GM19023 (cell line): ENCODE data around the gene DENND2A.
A peak's percentile ranks its signal among the peaks of the same experiment; 100 is the strongest.
"Not testable (repeated sequence)": the region's sequence is repeated elsewhere in the genome, so short reads cannot be mapped to it uniquely, and the experiment has no call there.

Source experiments
- ATAC-seq: cut with Tn5 transposase; IDR thresholded peaks from one replicate; pipeline ENCODE4 v1.9.1; 2021; ENCODE audit warnings: mild to moderate bottlenecking, moderate library complexity; ENCODE audit not compliant: unreplicated experiment

The DENND2A gene

GRCh38 chr7:140518370-140519006, 122.1 kb downstream of the DENND2A start:
- ATAC-seq, result no peak

GRCh38 chr7:140517546-140518369, 122.9 kb downstream of the DENND2A start:
- no peak for ATAC-seq

GRCh38 chr7:140512317-140513000, 128.2 kb downstream of the DENND2A start:
- no peak for ATAC-seq

- ATAC-seq, result no peak
Measured at GRCh38 chr7:140509789-140510188, 130.8 kb downstream of the DENND2A start.

GRCh38 chr7:140507556-140507955, 133.1 kb downstream of the DENND2A start:
- not testable (repeated sequence) for ATAC-seq

GRCh38 chr7:140506788-140507464, 133.7 kb downstream of the DENND2A start:
- no peak for ATAC-seq

GRCh38 chr7:140501966-140502365, 138.6 kb downstream of the DENND2A start:
- ATAC-seq, result no peak

GRCh38 chr7:140497807-140498206, 142.8 kb downstream of the DENND2A start:
- ATAC-seq, result not testable (repeated sequence)

GRCh38 chr7:140497241-140497769, 143.3 kb downstream of the DENND2A start:
- ATAC-seq, result no peak

- no peak for ATAC-seq
Measured at GRCh38 chr7:140495514-140496097, 145.0 kb downstream of the DENND2A start.

- ATAC-seq, result no peak
Measured at GRCh38 chr7:140494867-140495266, 145.7 kb downstream of the DENND2A start.

GRCh38 chr7:140489026-140489359, 151.6 kb downstream of the DENND2A start:
- ATAC-seq, result no peak

- no peak for ATAC-seq
Measured at GRCh38 chr7:140485500-140486265, 154.9 kb downstream of the DENND2A start.

- ATAC-seq, result no peak
Measured at GRCh38 chr7:140484951-140485499, 155.6 kb downstream of the DENND2A start.

GRCh38 chr7:140484479-140484878, 156.1 kb downstream of the DENND2A start:
- no peak for ATAC-seq

GRCh38 chr7:140479739-140480084, 160.9 kb downstream of the DENND2A start:
- ATAC-seq, result no peak

- peak; percentile 95 for ATAC-seq
Measured at GRCh38 chr7:140479062-140479738, 161.4 kb downstream of the DENND2A start, which contains the start of gene MKRN1. Gene MKRN1 (minus strand): TSS chr7:140479505. CDS start chr7:140479344, 161 bp downstream.

GRCh38 chr7:140478246-140479061, 162.2 kb downstream of the DENND2A start:
- ATAC-seq, result peak; percentile 22
